Ovary (tissue), 3 donors: Measurements from ENCODE around the gene GAS2L1.

ENCODE experiments used
- CTCF ChIP-seq, 3 donors: fragments of 450-650 bp in 2 of 3; fragments of 200-600 bp in 1 of 3; IDR thresholded peaks; one replicate each; pipeline versions ENCODE4 v1.5.1 to v1.8.0; 2016 to 2022; ENCODE audit warnings: antibody characterized with exemption in 3 of 3, mild to moderate bottlenecking in 1 of 3
- POLR2A ChIP-seq: fragments of 450-650 bp; IDR thresholded peaks from one replicate; pipeline ENCODE4 v1.6.1; 2017; ENCODE audit warnings: antibody characterized with exemption, mild to moderate bottlenecking, moderate library complexity
- donor health status: DM: no; HTN: no; CAD: no.

- TF ChIP-seq POLR2A (no peak), CTCF (IDR thresholded peaks at IDR 0.05) (no peak)
Measured at GRCh38 chr22:29341056-29341848, 34.8 kb downstream of the GAS2L1 start.
